SK-MEL-5 (cell line): ENCODE data around the gene REC114. TPM values are rescaled to one million over a fixed set of nuclear protein-coding genes. Genes with fewer than 3 reads are reported as not detected.

Experiments
- DNase-seq: peaks from one replicate; pipeline ENCODE4 v3.0.0-alpha.2; 2016; ENCODE audit warnings: low read depth, low spot score
- in situ Hi-C: cut with HindIII; loops from 2 replicates; pipeline ENCODE4 v1.10.0; 2016; ENCODE audit warnings: low sequenced_read_pairs, high pct_unique_total_duplicates, low pct_unique_long_range_greater_than_20kb
- total RNA-seq: library from RNA; depleted of rRNA; stranded (reverse); fragments of >200 nt; shearing (Covaris generic); gene quantifications from 2 replicates; pipeline ENCODE4 v1.2.3, GENCODE V29; 2014

Gene REC114
- total RNA-seq, 1 experiment from 2014 or later: not detected

DNA sequence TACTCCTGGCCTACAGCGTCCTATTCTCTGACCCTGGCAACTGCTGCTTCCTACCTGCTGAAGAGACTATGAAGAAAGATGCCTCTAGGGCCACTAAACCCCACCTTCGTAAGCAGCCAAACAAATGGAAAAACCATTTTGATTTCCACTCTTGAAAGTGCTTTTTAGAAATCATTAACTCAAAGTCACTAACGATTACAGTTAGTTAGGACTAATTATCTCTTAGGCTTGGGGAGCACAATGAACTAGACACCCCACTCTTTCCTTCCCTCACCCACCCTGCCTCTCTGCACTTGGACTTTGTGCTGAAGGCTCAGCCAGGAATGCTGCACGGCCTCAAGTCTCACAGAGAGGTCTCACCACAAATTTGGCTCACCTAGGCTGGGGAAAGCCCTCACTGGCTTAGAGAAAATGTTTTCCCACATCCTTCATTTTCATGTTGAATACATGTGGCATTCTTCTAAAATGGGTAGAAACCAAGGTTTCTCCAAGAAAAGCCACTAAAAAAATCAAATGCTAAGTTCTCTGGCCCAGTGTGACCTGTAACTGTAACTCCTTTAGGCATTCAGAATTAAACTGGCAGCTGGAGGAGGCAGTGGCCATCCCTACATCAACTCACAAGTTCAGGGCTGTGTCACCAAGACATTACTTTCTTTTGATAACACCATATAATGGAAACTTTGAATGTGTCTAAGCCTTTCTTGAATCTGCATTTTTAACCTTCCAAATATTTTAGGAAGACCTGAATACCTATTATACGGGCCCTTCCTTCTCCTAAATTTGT, 143.1 kb downstream of the REC114 start:
- DNase-seq: no peak
- in situ Hi-C loops: no loop called here

DNA sequence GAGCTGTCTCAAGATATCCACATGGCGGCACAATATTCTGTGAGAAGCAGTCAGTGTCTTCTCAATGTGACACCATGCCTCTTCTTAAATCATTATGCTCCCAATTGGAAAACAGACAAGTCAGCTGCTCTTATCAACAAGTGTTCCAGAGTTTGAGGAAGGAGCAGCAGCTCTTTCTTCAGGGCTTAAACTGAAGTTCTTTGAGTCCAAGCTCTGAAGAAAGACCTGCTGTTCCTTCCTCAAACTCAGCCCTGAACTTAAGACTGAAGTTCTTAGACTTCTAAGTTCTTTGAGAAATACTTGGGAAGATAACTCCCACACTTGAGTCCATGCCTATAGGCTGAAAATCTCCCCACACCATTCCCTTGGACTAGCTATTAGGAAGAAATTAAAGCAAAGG, 146.8 kb downstream of the REC114 start:
- DNase-seq: no peak
- in situ Hi-C loops: no loop called here

- in situ Hi-C loops: no loop called here
- DNase-seq: no peak
Measured at GRCh38 chr15:73590263-73590662, 147.3 kb downstream of the REC114 start.

GRCh38 chr15:73593304-73594074, 150.5 kb downstream of the REC114 start:
- in situ Hi-C loops: no loop called here
- no peak for DNase-seq

- in situ Hi-C loops: no loop called here
- no peak for DNase-seq
Measured at GRCh38 chr15:73594109-73594508, 151.1 kb downstream of the REC114 start.

GRCh38 chr15:73596174-73596573, 153.2 kb downstream of the REC114 start:
- DNase-seq: no peak
- in situ Hi-C loops: no loop called here

GRCh38 chr15:73597036-73597638, 154.2 kb downstream of the REC114 start:
- in situ Hi-C loops: no loop called here

GRCh38 chr15:73598530-73599160, 155.7 kb downstream of the REC114 start:
- in situ Hi-C loops: no loop called here

More at GRCh38 chr15:73597036-73597638, 154.2 kb downstream of the REC114 start:
- no peak for DNase-seq

DNA sequence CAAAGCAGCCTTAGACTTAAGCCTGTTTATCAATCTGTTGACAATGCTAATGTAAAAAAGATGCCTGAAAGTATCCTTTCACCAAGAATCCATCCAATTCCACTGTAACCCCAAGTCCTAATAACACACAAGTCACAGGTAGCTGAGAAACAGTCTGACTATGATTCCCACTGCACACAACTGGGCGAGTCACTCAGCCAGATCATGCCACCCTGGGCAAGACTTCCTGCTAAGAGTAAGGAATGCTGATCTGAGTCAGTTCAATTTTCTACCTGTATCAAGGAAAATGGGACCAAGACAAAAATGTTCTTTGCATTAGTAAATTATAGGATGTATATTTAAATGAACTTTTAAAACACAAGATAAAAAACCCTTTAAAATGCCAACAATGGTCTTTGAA, 157.0 kb downstream of the REC114 start:
- in situ Hi-C loops: no loop called here
- no peak for DNase-seq

More at GRCh38 chr15:73598530-73599160, 155.7 kb downstream of the REC114 start:
- DNase-seq: no peak

DNA sequence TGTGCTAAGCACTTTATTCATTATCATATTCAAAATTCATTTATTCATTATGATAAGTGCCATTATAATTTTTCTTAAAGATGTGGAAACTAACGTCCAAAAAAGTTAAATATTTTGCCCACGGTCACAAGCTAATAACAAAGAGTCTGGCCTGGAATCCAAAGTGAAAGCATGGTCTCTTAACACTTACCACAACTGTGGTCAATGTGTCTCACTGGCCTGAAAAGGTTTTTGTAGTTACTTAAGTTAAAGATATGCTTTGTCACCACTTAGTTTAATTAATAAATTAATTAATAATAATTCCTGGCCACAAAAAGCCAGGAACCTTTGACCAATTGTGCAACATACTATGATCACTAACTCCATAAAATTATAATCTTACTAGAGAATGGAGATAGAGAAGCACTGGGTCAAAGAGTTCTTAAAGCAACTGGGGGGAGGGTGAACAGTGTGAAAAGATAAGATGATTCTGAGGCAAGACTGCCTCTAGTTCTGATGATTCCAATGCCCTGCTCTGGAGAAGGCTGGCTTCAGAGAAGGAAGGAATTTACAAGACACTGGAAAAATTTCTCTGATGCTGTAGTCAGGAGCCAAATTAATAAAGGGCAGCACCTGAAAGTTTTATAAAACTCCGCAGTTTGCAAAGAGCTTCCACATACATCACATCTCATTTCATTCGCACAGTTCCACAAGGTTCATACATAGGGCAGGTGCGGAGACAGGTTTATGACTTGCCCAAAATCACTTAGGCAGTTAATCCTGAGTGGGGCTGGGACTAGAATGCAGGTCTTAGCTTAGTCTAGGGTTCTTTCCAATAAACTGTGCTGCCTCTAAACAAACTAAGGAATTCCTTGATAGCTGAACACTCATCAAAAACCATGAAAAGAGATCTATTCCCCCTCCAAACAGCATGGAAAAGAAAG, 157.7 kb downstream of the REC114 start:
- DNase-seq: no peak
- in situ Hi-C loops: no loop called here

- in situ Hi-C loops: no loop called here
- DNase-seq: no peak
Measured at GRCh38 chr15:73601451-73602445, 158.8 kb downstream of the REC114 start.

DNA sequence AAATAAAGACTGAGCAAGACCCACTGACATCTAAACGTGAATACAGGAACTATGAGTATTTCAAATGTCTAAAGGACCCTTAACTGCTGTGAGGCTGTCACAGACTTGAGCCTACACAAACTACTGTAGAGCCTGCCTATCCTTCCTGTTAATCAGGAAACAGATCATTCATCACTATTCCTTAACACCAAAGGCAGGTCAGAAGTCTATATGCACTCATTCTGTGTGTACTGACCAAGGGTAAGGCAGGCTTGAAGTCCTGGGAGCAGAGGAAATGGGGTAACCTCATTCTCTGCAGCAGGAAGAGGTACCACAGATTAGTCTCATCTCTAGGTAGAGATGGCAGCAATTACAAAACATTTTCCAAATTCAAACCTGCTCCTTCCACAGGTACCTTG, 159.5 kb downstream of the REC114 start:
- in situ Hi-C loops: no loop called here
- no peak for DNase-seq

DNA sequence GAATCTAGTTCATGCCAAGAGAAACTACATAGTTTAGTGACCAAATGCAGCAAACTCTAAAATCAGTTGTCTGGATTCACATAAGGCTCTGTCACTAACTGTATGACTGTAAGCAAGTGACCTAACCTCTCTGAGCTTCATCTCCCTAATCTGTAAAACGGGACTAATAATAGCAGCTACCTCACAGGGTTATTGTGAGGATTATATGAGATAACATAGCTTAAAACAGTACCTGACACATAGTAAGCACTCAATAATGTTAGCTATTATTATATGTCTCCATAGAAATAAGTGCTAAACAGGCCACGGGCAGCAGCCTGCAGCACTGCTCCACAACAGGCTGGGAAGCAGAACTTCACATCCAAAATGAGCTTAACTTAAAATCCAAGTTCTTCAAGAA, 160.0 kb downstream of the REC114 start:
- DNase-seq: no peak
- in situ Hi-C loops: no loop called here

GRCh38 chr15:73604477-73604876, 161.5 kb downstream of the REC114 start:
- in situ Hi-C loops: no loop called here
- DNase-seq: no peak

- in situ Hi-C loops: no loop called here
Measured at GRCh38 chr15:73605759-73606436, 162.9 kb downstream of the REC114 start.

DNA sequence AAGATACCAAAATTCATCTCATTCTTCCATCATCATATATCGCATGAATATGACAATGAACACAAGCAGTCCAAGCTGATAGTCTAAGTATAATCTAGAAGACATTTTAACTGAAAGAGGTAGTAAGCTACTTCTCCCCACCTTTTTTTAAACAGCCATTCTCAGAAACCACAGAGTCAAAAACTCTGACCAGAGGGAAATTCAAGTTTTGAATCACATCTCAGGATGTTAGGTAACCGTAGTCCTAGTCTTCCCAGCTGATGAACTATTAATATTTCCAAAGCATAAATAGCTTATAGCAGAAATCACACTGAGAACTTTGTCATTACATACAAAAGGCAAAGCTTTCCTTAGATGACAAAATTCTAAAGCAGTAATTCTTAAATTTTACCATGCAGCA, 164.4 kb downstream of the REC114 start:
- in situ Hi-C loops: no loop called here
- no peak for DNase-seq

More at GRCh38 chr15:73605759-73606436, 162.9 kb downstream of the REC114 start:
- DNase-seq: no peak
